HFFc6 (cell line): ENCODE results near the gene PLEK2. TPM values are rescaled to one million over a fixed set of nuclear protein-coding genes. Genes with fewer than 3 reads are reported as not detected.
"Not testable (repeated sequence)": the region's sequence is repeated elsewhere in the genome, so short reads cannot be mapped to it uniquely, and the experiment has no call there.

Experiments used
- DNase-seq: peaks from one replicate; pipeline ENCODE4 v3.0.0-alpha.2; 2018
- H3K27ac Mint-ChIP-seq: 2 replicates; pipeline ENCODE4 v1.8.0; 2020; ENCODE audit warnings: mild to moderate bottlenecking, mixed read lengths
- H3K27me3 Mint-ChIP-seq: 2 replicates; pipeline ENCODE4 v1.8.0; 2021; ENCODE audit warnings: mild to moderate bottlenecking, moderate library complexity, mixed read lengths; ENCODE audit not compliant: insufficient read depth
- H3K36me3 Mint-ChIP-seq: 2 replicates; pipeline ENCODE4 v1.8.0; 2021; ENCODE audit warnings: low read depth, mixed read lengths
- H3K4me1 Mint-ChIP-seq: 2 replicates; pipeline ENCODE4 v1.8.0; 2020; ENCODE audit warnings: low read depth, mixed read lengths
- H3K4me3 Mint-ChIP-seq: 2 replicates; pipeline ENCODE4 v1.8.0; 2020; ENCODE audit warnings: mild to moderate bottlenecking, moderate library complexity, mixed read lengths
- H3K9me3 Mint-ChIP-seq: 2 replicates; pipeline ENCODE4 v1.8.0; 2020; ENCODE audit warnings: mild to moderate bottlenecking, mixed read lengths
- CTCF ChIP-seq: fragments of 200-600 bp; sonication (generic); IDR thresholded peaks from 2 replicates; pipeline ENCODE4 v1.5.0; 2021; ENCODE audit warnings: antibody characterized with exemption, mild to moderate bottlenecking
- microRNA-seq: library from miRNA; unstranded; fragments of <30 nt; microRNA quantifications from one replicate; pipeline ENCODE4, GENCODE V29; 2019
- total RNA-seq, 6 experiments: library from RNA; stranded (reverse); fragmentation: NEBNext Ultra II Directional; extraction: Animal tissue kit (Norgen Biotek cat#: 25700); gene quantifications; 2 replicates in 1 of 6; 3 replicates in 5 of 6; pipeline ENCODE4 v1.2.3, GENCODE V29; 2021

PLEK2 gene
- total RNA-seq, 6 experiments from 2014 or later: 8.7 to 23.8 (median 19.5) TPM

- H3K4me3 Mint-ChIP-seq: peak overlapping the region; percentile 97
- H3K9me3 Mint-ChIP-seq: no peaks in the 10 kb centered on the region
- H3K27ac Mint-ChIP-seq: peak overlapping the region; percentile 100
- H3K4me1 Mint-ChIP-seq: peaks cover 45% of the 10 kb centered on the region
- peaks cover 6% of the 10 kb centered on the region for H3K27me3 Mint-ChIP-seq
- peaks cover 43% of the 10 kb centered on the region for H3K36me3 Mint-ChIP-seq
- no peak for TF ChIP-seq CTCF
- DNase-seq: no peak
Measured at GRCh38 chr14:67357186-67357968, 54.6 kb downstream of the PLEK2 start.

GRCh38 chr14:67352055-67352454 lies 59.9 kb downstream of the PLEK2 start:
- Mint-ChIP-seq H3K27ac (no peak overlapping the region), H3K4me1 (peaks cover 17% of the 10 kb centered on the region), H3K4me3 (no peak overlapping the region), H3K9me3 (no peaks in the 10 kb centered on the region), H3K27me3 (no peaks in the 10 kb centered on the region), H3K36me3 (peaks cover 27% of the 10 kb centered on the region)
- DNase-seq: no peak
- TF ChIP-seq CTCF: no peak

- no peaks in the 10 kb centered on the region for H3K9me3 Mint-ChIP-seq
- no peak overlapping the region for H3K4me3 Mint-ChIP-seq
- H3K27me3 Mint-ChIP-seq: no peaks in the 10 kb centered on the region; the same call in 1 of the 2 replicates
- H3K27ac Mint-ChIP-seq: no peak overlapping the region
- H3K4me1 Mint-ChIP-seq: peaks cover 7% of the 10 kb centered on the region; the same call in 1 of the 2 replicates
- H3K36me3 Mint-ChIP-seq: peaks cover 32% of the 10 kb centered on the region
- TF ChIP-seq CTCF: no peak
- no peak for DNase-seq
Measured at GRCh38 chr14:67345583-67345982, 66.4 kb downstream of the PLEK2 start.

- 0 out of 2 replicates have a peak overlapping the region, but pooled peaks have one; percentile 2 for H3K27ac Mint-ChIP-seq
- no peak for DNase-seq
- H3K4me3 Mint-ChIP-seq: no peak overlapping the region
- peaks cover 25% of the 10 kb centered on the region for H3K36me3 Mint-ChIP-seq
- H3K4me1 Mint-ChIP-seq: peaks cover 7% of the 10 kb centered on the region; the same call in 1 of the 2 replicates
- no peaks in the 10 kb centered on the region; the same call in 1 of the 2 replicates for H3K27me3 Mint-ChIP-seq
- no peak for TF ChIP-seq CTCF
- H3K9me3 Mint-ChIP-seq: no peaks in the 10 kb centered on the region
Measured at GRCh38 chr14:67343601-67344230, 68.2 kb downstream of the PLEK2 start.

GRCh38 chr14:67341231-67341630 lies 70.7 kb downstream of the PLEK2 start:
- not testable (repeated sequence) for H3K27ac Mint-ChIP-seq, H3K4me3 Mint-ChIP-seq

More at GRCh38 chr14:67341231-67341630, 70.7 kb downstream of the PLEK2 start:
- DNase-seq, H3K27me3 Mint-ChIP-seq, H3K4me1 Mint-ChIP-seq, H3K9me3 Mint-ChIP-seq: not testable (repeated sequence)
- H3K36me3 Mint-ChIP-seq: peaks cover 23% of the 10 kb centered on the region

Small RNA genes within 50 kb of the gene (microRNA-seq; reads per million reads assigned to microRNA genes)
- gene MIR5694: not detected

Other genes starting within 250 kb of the PLEK2 start
- gene GARIN2, start 222.7 kb downstream of the PLEK2 start, total RNA-seq: under 1 TPM in 2 of 6 experiments, not detected in 4; 0.12 to 0.13 TPM
- 10 to 100 TPM; 41.9 to 52.7 (median 45.9) TPM for gene PALS1, start 170.7 kb downstream of the PLEK2 start, total RNA-seq
- 100 to 1,000 TPM; 135 to 167 (median 150) TPM for gene ATP6V1D, start 52.4 kb downstream of the PLEK2 start, total RNA-seq
- gene EIF2S1, start 51.8 kb downstream of the PLEK2 start, total RNA-seq: 100 to 1,000 TPM; 163 to 218 (median 178) TPM
- under 1 TPM; 0.06 to 0.38 (median 0.20) TPM for gene TMEM229B, start 76.6 kb upstream of the PLEK2 start, total RNA-seq
- gene PLEKHH1, start 121.1 kb upstream of the PLEK2 start, total RNA-seq: under 1 TPM; 0.10 to 0.28 (median 0.19) TPM
- 1 to 10 TPM; 6.3 to 9.3 (median 7.8) TPM for gene PIGH, start 188.1 kb upstream of the PLEK2 start, total RNA-seq
- 1 to 10 TPM; 1.4 to 2.2 (median 1.9) TPM for gene ARG2, start 207.8 kb upstream of the PLEK2 start, total RNA-seq